ENCODE measurements around the gene KCNC1.

KCNC1 gene

GRCh38 chr11:17791144-17791543 lies 56.6 kb downstream of the KCNC1 start:
- Histone ChIP-seq H3K9ac (ENCODE audit: insufficient read length) (no peak overlapping the region), H3K27ac (no peak overlapping the region), H3K4me3 (no peak overlapping the region), H3K9me3 (ENCODE audit: low read depth, low read length) (no peaks in the 10 kb centered on the region), H3K36me3 (ENCODE audit: insufficient read depth, low read length) (no peaks in the 10 kb centered on the region)
- no peak for TF ChIP-seq POLR2AphosphoS5 (IDR thresholded peaks at IDR 0.05; ENCODE audit: borderline replicate concordance, low read depth, low read length)
- TF ChIP-seq EZH2 (IDR thresholded peaks at IDR 0.05): no peak
- no peak for TF ChIP-seq FOXP2 (optimal IDR thresholded peaks at IDR 0.05; ENCODE audit: control extremely low read depth, extremely low read length, insufficient read depth)
- DNase-seq (ENCODE audit: low read depth, low spot score): no peak

GRCh38 chr11:17792161-17792560 lies 57.6 kb downstream of the KCNC1 start:
- H3K9ac ChIP-seq (ENCODE audit: insufficient read length): no peak overlapping the region
- H3K27ac ChIP-seq: no peak overlapping the region
- DNase-seq (ENCODE audit: low read depth, low spot score): no peak
- no peaks in the 10 kb centered on the region for H3K36me3 ChIP-seq (ENCODE audit: insufficient read depth, low read length)
- H3K9me3 ChIP-seq (ENCODE audit: low read depth, low read length): no peaks in the 10 kb centered on the region
- TF ChIP-seq EZH2 (IDR thresholded peaks at IDR 0.05): no peak
- no peak for TF ChIP-seq FOXP2 (optimal IDR thresholded peaks at IDR 0.05; ENCODE audit: control extremely low read depth, extremely low read length, insufficient read depth)
- no peak for TF ChIP-seq POLR2AphosphoS5 (IDR thresholded peaks at IDR 0.05; ENCODE audit: borderline replicate concordance, low read depth, low read length)
- no peak overlapping the region for H3K4me3 ChIP-seq

GRCh38 chr11:17793642-17794170 lies 59.1 kb downstream of the KCNC1 start:
- TF ChIP-seq FOXP2 (optimal IDR thresholded peaks at IDR 0.05; ENCODE audit: control extremely low read depth, extremely low read length, insufficient read depth) (no peak), POLR2AphosphoS5 (IDR thresholded peaks at IDR 0.05; ENCODE audit: borderline replicate concordance, low read depth, low read length) (no peak), EZH2 (IDR thresholded peaks at IDR 0.05) (no peak)

GRCh38 chr11:17794981-17795380 lies 60.4 kb downstream of the KCNC1 start:
- H3K9ac ChIP-seq (ENCODE audit: insufficient read length): no peak overlapping the region
- no peak for TF ChIP-seq EZH2 (IDR thresholded peaks at IDR 0.05)
- TF ChIP-seq FOXP2 (optimal IDR thresholded peaks at IDR 0.05; ENCODE audit: control extremely low read depth, extremely low read length, insufficient read depth): no peak
- no peak for TF ChIP-seq POLR2AphosphoS5 (IDR thresholded peaks at IDR 0.05; ENCODE audit: borderline replicate concordance, low read depth, low read length)
- H3K27ac ChIP-seq: no peak overlapping the region
- H3K9me3 ChIP-seq (ENCODE audit: low read depth, low read length): no peaks in the 10 kb centered on the region
- no peak overlapping the region for H3K4me3 ChIP-seq
- DNase-seq (ENCODE audit: low read depth, low spot score): no peak
- H3K36me3 ChIP-seq (ENCODE audit: insufficient read depth, low read length): no peaks in the 10 kb centered on the region

More at GRCh38 chr11:17793642-17794170, 59.1 kb downstream of the KCNC1 start:
- Histone ChIP-seq H3K4me3 (no peak overlapping the region), H3K36me3 (ENCODE audit: insufficient read depth, low read length) (no peaks in the 10 kb centered on the region), H3K9me3 (ENCODE audit: low read depth, low read length) (no peaks in the 10 kb centered on the region), H3K9ac (ENCODE audit: insufficient read length) (no peak overlapping the region), H3K27ac (no peak overlapping the region)
- no peak for DNase-seq (ENCODE audit: low read depth, low spot score)

GRCh38 chr11:17796154-17796553 lies 61.6 kb downstream of the KCNC1 start:
- TF ChIP-seq FOXP2 (optimal IDR thresholded peaks at IDR 0.05; ENCODE audit: control extremely low read depth, extremely low read length, insufficient read depth) (no peak), EZH2 (IDR thresholded peaks at IDR 0.05) (no peak), POLR2AphosphoS5 (IDR thresholded peaks at IDR 0.05; ENCODE audit: borderline replicate concordance, low read depth, low read length) (no peak)
- Histone ChIP-seq H3K36me3 (ENCODE audit: insufficient read depth, low read length) (no peaks in the 10 kb centered on the region), H3K27ac (no peak overlapping the region), H3K9ac (ENCODE audit: insufficient read length) (no peak overlapping the region), H3K4me3 (no peak overlapping the region), H3K9me3 (ENCODE audit: low read depth, low read length) (no peaks in the 10 kb centered on the region)
- no peak for DNase-seq (ENCODE audit: low read depth, low spot score)

GRCh38 chr11:17798253-17798652 lies 63.7 kb downstream of the KCNC1 start:
- no peak overlapping the region for H3K4me3 ChIP-seq
- no peaks in the 10 kb centered on the region for H3K9me3 ChIP-seq (ENCODE audit: low read depth, low read length)
- no peak overlapping the region for H3K27ac ChIP-seq
- H3K9ac ChIP-seq (ENCODE audit: insufficient read length): no peak overlapping the region
- H3K36me3 ChIP-seq (ENCODE audit: insufficient read depth, low read length): no peaks in the 10 kb centered on the region
- TF ChIP-seq EZH2 (IDR thresholded peaks at IDR 0.05): no peak
- no peak for TF ChIP-seq FOXP2 (optimal IDR thresholded peaks at IDR 0.05; ENCODE audit: control extremely low read depth, extremely low read length, insufficient read depth)
- no peak for TF ChIP-seq POLR2AphosphoS5 (IDR thresholded peaks at IDR 0.05; ENCODE audit: borderline replicate concordance, low read depth, low read length)
- no peak for DNase-seq (ENCODE audit: low read depth, low spot score)

GRCh38 chr11:17798716-17799115 lies 64.1 kb downstream of the KCNC1 start:
- no peaks in the 10 kb centered on the region for H3K9me3 ChIP-seq (ENCODE audit: low read depth, low read length)
- no peak overlapping the region for H3K4me3 ChIP-seq
- no peak overlapping the region for H3K27ac ChIP-seq
- TF ChIP-seq POLR2AphosphoS5 (IDR thresholded peaks at IDR 0.05; ENCODE audit: borderline replicate concordance, low read depth, low read length): no peak
- no peak for TF ChIP-seq EZH2 (IDR thresholded peaks at IDR 0.05)
- TF ChIP-seq FOXP2 (optimal IDR thresholded peaks at IDR 0.05; ENCODE audit: control extremely low read depth, extremely low read length, insufficient read depth): no peak
- H3K36me3 ChIP-seq (ENCODE audit: insufficient read depth, low read length): no peaks in the 10 kb centered on the region
- DNase-seq (ENCODE audit: low read depth, low spot score): no peak
- H3K9ac ChIP-seq (ENCODE audit: insufficient read length): no peak overlapping the region

- Histone ChIP-seq H3K4me3 (no peak overlapping the region), H3K9me3 (ENCODE audit: low read depth, low read length) (no peaks in the 10 kb centered on the region), H3K27ac (no peak overlapping the region), H3K9ac (ENCODE audit: insufficient read length) (no peak overlapping the region), H3K36me3 (ENCODE audit: insufficient read depth, low read length) (no peaks in the 10 kb centered on the region)
- no peak for TF ChIP-seq POLR2AphosphoS5 (IDR thresholded peaks at IDR 0.05; ENCODE audit: borderline replicate concordance, low read depth, low read length)
- TF ChIP-seq FOXP2 (optimal IDR thresholded peaks at IDR 0.05; ENCODE audit: control extremely low read depth, extremely low read length, insufficient read depth): no peak
- TF ChIP-seq EZH2 (IDR thresholded peaks at IDR 0.05): no peak
- no peak for DNase-seq (ENCODE audit: low read depth, low spot score)
Measured at GRCh38 chr11:17799147-17799546, 64.6 kb downstream of the KCNC1 start.

- Histone ChIP-seq H3K9ac (ENCODE audit: insufficient read length) (no peak overlapping the region), H3K4me3 (no peak overlapping the region), H3K9me3 (ENCODE audit: low read depth, low read length) (no peaks in the 10 kb centered on the region), H3K36me3 (ENCODE audit: insufficient read depth, low read length) (no peaks in the 10 kb centered on the region), H3K27ac (no peak overlapping the region)
- TF ChIP-seq FOXP2 (optimal IDR thresholded peaks at IDR 0.05; ENCODE audit: control extremely low read depth, extremely low read length, insufficient read depth): no peak
- TF ChIP-seq POLR2AphosphoS5 (IDR thresholded peaks at IDR 0.05; ENCODE audit: borderline replicate concordance, low read depth, low read length): no peak
- TF ChIP-seq EZH2 (IDR thresholded peaks at IDR 0.05): no peak
- no peak for DNase-seq (ENCODE audit: low read depth, low spot score)
Measured at GRCh38 chr11:17801166-17801565, 66.6 kb downstream of the KCNC1 start.

Data from SK-N-MC (cell line).